NB4 (cell line): ENCODE results near the gene LAMA1.

ENCODE experiments used
- CTCF ChIP-seq: IDR thresholded peaks from one replicate; pipeline ENCODE4 v1.5.1; 2012; ENCODE audit warnings: low read depth, low read length
- MAX ChIP-seq: IDR thresholded peaks from 2 replicates; pipeline ENCODE4 v1.6.1; 2011; ENCODE audit warnings: low read depth, low read length
- POLR2A ChIP-seq: IDR thresholded peaks from 2 replicates; pipeline ENCODE4 v1.6.1; 2011; ENCODE audit warnings: mild to moderate bottlenecking; ENCODE audit not compliant: insufficient read length; ENCODE audit errors: extremely low read depth

- no peak for TF ChIP-seq CTCF
- no peak for TF ChIP-seq POLR2A
- TF ChIP-seq MAX: no peak
Observed at GRCh38 chr18:7068871-7069590, 48.6 kb downstream of the LAMA1 start.
